Fibroblast of pulmonary artery (primary cell): ENCODE results near the gene VSTM4.

Source experiments
- DNase-seq: peaks from one replicate; pipeline ENCODE4 v3.0.0-alpha.2; 2010; ENCODE audit warnings: low read depth
- H3K4me3 ChIP-seq: replicated peaks from 2 replicates; pipeline ENCODE4 v1.5.1; 2011; ENCODE audit warnings: low read depth, mild to moderate bottlenecking, control low read depth, low read length, moderate library complexity
- TF ChIP-seq, protein P1 (sequence below): IDR thresholded peaks from 2 replicates; pipeline ENCODE4 v1.5.1; 2011; ENCODE audit warnings: mild to moderate bottlenecking, control low read depth, low read length, inconsistent platforms; ENCODE audit errors: missing control alignments

VSTM4 gene

GRCh38 chr10:48970654-48971053 is 144.7 kb downstream of the VSTM4 start:
- DNase-seq = no peak
- TF ChIP-seq, protein P1, sequence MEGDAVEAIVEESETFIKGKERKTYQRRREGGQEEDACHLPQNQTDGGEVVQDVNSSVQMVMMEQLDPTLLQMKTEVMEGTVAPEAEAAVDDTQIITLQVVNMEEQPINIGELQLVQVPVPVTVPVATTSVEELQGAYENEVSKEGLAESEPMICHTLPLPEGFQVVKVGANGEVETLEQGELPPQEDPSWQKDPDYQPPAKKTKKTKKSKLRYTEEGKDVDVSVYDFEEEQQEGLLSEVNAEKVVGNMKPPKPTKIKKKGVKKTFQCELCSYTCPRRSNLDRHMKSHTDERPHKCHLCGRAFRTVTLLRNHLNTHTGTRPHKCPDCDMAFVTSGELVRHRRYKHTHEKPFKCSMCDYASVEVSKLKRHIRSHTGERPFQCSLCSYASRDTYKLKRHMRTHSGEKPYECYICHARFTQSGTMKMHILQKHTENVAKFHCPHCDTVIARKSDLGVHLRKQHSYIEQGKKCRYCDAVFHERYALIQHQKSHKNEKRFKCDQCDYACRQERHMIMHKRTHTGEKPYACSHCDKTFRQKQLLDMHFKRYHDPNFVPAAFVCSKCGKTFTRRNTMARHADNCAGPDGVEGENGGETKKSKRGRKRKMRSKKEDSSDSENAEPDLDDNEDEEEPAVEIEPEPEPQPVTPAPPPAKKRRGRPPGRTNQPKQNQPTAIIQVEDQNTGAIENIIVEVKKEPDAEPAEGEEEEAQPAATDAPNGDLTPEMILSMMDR = no peak
- no peak overlapping the region for H3K4me3 ChIP-seq

DNA sequence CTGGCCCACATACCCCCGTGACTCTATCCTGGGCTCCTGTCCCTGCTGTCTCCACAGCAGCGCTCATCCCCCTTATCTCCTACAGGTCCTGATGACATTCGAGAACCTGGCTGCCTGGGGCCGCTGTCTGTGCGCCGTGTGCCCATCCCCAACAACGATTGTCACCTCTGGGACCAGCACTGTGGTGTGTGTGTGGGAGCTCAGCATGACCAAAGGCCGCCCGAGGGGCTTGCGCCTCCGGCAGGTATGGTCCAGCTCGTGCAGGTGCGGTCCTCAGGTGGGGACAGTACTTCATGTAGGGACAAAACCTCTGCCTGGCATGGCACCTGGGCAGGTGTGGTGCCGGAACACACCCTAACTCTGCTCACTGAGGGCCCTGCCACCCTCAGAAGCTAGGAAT is 145.3 kb downstream of the VSTM4 start:
- DNase-seq = no peak
- no peak overlapping the region for H3K4me3 ChIP-seq
- TF ChIP-seq, protein P1 = no peak

DNA sequence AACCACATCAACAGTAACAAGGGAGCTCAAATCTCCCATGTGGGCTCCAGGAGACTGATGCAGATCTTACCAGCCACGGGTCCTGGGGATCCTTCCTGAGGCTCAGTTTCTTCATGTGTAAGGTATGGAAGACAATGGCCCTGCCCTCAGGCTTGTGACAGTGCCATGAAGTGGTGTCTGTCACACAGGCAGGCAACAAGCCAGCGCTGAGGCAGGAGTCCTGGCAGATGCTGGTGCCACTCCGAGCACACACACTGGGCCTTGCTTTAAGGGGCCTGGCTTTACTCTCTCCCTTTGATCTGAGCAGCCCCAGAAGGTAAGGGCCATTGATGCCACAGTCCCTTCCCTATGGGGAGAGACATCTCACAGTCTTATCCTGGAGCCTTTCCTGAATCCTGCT is 147.3 kb downstream of the VSTM4 start:
- no peak for DNase-seq
- H3K4me3 ChIP-seq = no peak overlapping the region
- TF ChIP-seq, protein P1 = no peak

DNA sequence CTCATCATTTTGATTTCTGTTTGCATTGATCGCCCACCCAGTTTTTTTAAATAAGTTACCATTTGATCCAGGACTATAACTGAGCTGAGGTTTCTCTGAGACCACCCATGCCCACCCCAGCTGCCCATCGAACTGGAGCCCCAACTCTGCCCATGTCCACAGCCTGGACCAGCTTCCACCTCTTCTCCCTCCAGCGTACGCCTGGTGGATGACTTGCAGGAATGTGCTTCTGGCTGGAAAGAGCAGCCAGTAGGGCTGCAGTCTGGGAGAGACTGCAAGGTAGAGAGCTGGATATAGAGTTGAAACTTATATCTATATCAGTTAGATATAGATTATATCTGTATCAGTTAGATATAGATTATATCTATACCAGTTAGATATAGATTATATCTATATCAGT is 149.9 kb downstream of the VSTM4 start:
- TF ChIP-seq, protein P1 = no peak

More for the DNA sequence above, 149.9 kb downstream of the VSTM4 start:
- no peak for DNase-seq
- no peak overlapping the region for H3K4me3 ChIP-seq
